KOPT-K1 (cell line): ENCODE results near the gene MUSTN1.
A peak's percentile ranks its signal among the peaks of the same experiment; 100 is the strongest.

Source experiments
- H3K27ac ChIP-seq: fragments of 200-600 bp; sonication (generic); 2 replicates; pipeline ENCODE4 v1.5.1; 2016; ENCODE audit warnings: antibody characterized with exemption, mild to moderate bottlenecking, low read depth, low read length; ENCODE audit not compliant: poor library complexity, severe bottlenecking
- H3K36me3 ChIP-seq: fragments of 200-600 bp; sonication (generic); 2 replicates; pipeline ENCODE4 v1.5.1; 2017; ENCODE audit warnings: antibody characterized with exemption, mild to moderate bottlenecking, low read length, moderate library complexity; ENCODE audit not compliant: insufficient read depth
- H3K9me3 ChIP-seq: fragments of 200-600 bp; sonication (generic); 2 replicates; pipeline ENCODE4 v1.5.1; 2017; ENCODE audit warnings: antibody characterized with exemption, low read length, mild to moderate bottlenecking; ENCODE audit not compliant: insufficient read depth, poor library complexity, severe bottlenecking

MUSTN1 gene

GRCh38 chr3:52811452-52812011, 23.3 kb downstream of the MUSTN1 start:
- no peaks in the 10 kb centered on the region for H3K36me3 ChIP-seq
- peak overlapping the region; percentile 58 for H3K27ac ChIP-seq

DNA sequence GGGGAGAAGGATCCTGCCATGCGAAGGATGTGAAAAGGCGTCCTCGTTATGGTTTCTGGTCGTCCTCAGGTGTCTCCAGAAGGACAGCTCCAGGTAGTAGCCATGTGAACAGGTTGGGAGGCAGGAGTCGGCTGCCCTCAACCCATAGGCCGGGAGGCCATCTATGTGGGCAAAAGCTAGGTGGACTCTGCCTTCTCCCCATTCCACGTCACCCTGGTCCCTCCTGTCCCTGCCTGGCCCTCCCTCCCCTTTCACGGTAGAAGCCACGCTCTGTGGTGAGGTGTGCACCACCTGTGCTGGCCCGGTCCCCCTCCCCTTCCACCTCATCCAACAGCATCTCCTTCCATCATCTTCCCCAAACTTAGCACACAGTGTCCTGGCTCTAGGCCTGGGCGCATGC, 23.9 kb downstream of the MUSTN1 start:
- Histone ChIP-seq H3K9me3 (no peaks in the 10 kb centered on the region), H3K27ac (peak overlapping the region; percentile 58), H3K36me3 (no peaks in the 10 kb centered on the region)

More at GRCh38 chr3:52811452-52812011, 23.3 kb downstream of the MUSTN1 start:
- H3K9me3 ChIP-seq, result no peaks in the 10 kb centered on the region

GRCh38 chr3:52809662-52810377, 25.0 kb downstream of the MUSTN1 start:
- Histone ChIP-seq H3K9me3 (no peaks in the 10 kb centered on the region), H3K27ac (peak overlapping the region; percentile 58), H3K36me3 (no peaks in the 10 kb centered on the region)

GRCh38 chr3:52809149-52809548, 25.7 kb downstream of the MUSTN1 start:
- H3K9me3 ChIP-seq, result no peaks in the 10 kb centered on the region
- peak overlapping the region; percentile 58 for H3K27ac ChIP-seq
- H3K36me3 ChIP-seq, result no peaks in the 10 kb centered on the region

GRCh38 chr3:52805270-52806039, 29.4 kb downstream of the MUSTN1 start:
- no peaks in the 10 kb centered on the region for H3K36me3 ChIP-seq
- H3K27ac ChIP-seq, result no peak overlapping the region
- H3K9me3 ChIP-seq, result no peaks in the 10 kb centered on the region

DNA sequence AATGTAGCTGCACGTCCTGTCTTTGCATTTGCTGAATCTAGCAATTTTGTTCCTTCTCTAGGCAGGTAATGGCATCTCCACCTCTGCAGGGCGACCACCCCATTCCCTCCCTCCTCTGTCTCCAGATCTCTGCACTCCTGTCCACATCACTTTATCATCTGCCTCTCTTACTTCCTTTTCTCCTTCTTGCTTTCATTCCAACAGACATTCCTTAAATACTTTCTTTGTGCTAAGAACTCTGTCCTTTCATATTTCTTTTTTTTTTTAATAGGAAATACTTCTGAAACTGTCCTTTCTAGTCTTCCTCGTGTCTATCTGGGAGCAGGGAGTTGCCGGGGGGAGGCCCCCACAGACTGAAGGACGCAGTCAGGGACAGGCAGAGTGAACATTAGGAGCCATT, 33.0 kb downstream of the MUSTN1 start:
- Histone ChIP-seq H3K36me3 (no peaks in the 10 kb centered on the region), H3K9me3 (no peaks in the 10 kb centered on the region), H3K27ac (no peak overlapping the region)

- Histone ChIP-seq H3K9me3 (no peaks in the 10 kb centered on the region), H3K27ac (no peak overlapping the region), H3K36me3 (no peaks in the 10 kb centered on the region)
These were observed 34.7 kb downstream of the MUSTN1 start for GRCh38 chr3:52800079-52800478.

DNA sequence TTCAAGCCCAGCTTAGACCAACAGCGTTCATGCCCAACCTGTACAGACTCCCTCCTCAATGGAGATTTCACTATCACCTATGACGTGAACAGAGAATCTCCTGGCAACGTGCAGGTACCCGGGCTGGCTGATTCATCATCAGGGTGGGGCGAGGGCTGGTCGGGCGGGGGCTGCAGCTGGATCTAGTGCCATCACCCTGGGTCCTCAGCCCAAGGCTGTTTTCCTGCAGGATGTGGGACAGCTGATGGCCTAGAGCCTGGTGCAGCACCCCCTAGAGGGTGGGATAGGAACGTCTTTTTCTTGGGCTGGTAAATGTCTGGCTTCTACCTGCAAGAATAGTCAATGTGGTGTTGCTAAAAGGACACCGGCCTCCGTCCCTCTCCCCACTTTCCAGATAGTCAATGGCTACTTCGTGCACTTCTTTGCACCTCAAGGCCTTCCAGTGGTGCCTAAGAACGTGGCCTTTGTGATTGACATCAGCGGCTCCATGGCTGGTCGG, 35.8 kb downstream of the MUSTN1 start:
- no peak overlapping the region for H3K27ac ChIP-seq
- no peaks in the 10 kb centered on the region for H3K36me3 ChIP-seq
- no peaks in the 10 kb centered on the region for H3K9me3 ChIP-seq

DNA sequence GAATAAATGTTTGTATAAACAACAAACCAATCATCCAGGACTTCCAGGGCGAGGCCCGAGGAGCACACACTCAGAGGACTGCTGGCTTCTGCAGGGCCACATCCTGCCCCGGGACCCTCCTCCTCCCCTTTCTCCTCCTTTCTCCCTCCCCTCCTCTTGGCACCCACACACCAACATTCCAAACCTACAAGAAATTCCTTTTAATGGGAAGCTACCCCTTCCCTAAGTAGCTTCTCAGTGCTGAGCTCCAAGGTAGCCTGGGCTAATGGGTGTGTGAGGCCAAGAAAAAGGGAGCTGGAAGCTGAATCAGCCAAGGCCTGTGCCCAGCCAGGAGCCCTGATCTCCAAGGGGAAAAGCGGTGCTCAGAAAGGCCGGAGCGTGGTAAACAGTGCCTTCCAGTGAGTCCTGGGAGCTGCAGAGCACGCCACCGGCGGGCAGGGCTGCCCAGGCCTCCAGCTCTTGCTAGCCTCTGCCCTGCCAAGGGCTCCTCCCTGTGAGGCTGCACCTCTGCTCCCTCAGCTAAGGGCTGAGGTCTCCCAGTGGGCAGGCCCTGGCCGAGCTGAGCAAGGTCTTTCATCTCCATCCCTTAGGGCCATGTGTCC, 36.3 kb downstream of the MUSTN1 start:
- H3K9me3 ChIP-seq, result no peaks in the 10 kb centered on the region
- H3K36me3 ChIP-seq, result no peaks in the 10 kb centered on the region
- no peak overlapping the region for H3K27ac ChIP-seq

DNA sequence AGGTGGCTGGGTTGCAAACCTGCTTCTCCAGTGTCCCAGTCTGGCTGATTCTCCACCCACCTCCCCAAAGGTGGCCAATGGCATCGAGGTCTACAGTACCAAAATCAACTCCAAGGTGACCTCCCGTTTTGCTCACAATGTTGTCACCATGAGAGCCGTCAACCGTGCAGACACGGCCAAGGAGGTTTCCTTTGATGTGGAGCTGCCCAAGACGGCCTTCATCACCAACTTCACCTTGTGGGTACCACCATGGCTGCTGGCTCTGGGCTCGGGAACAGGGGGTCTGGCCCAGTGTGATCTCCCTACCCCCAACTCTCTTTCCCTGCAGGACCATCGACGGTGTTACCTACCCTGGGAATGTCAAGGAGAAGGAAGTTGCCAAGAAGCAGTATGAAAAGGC, 38.4 kb downstream of the MUSTN1 start:
- Histone ChIP-seq H3K36me3 (no peaks in the 10 kb centered on the region), H3K9me3 (no peaks in the 10 kb centered on the region), H3K27ac (no peak overlapping the region)

DNA sequence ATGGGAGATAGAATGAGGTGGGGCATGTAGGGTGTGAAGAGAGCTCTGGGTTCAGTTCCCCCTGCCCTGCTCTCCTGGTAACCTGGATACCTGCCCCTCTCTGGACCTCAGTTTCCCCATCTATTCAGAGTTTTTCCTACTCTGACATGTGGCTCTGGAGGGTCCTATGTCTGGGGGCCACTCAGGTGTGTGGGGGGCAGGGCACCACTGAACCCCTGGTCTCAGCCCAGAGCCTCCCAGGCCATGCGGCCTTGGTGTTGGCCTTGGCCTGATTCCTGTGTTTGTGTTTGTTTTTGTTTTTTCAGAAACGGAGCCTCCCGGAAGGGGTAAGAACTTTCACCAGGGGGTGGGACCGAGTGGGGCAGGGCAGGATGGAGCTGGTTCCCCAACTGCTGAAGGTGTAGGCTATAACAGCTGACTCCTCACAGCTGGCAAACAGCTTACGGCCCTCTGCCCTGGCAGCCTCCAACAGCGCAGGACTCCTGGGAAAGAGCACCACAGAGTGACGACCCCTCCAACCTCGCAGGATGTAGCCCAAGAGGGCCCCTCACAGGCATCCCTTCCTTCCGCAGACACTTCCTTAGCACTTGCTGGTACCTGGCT, 39.4 kb downstream of the MUSTN1 start:
- H3K36me3 ChIP-seq, result no peaks in the 10 kb centered on the region
- H3K27ac ChIP-seq, result no peak overlapping the region
- no peaks in the 10 kb centered on the region for H3K9me3 ChIP-seq

GRCh38 chr3:52794612-52795099, 40.2 kb downstream of the MUSTN1 start, which contains the start of gene ITIH3:
ITIH3 (plus strand) TSS chr3:52794796; CDS start chr3:52794804, 8 bp downstream.
- Histone ChIP-seq H3K27ac (no peak within 1 kb of the TSS), H3K9me3 (no peaks in the 10 kb centered on the region), H3K36me3 (no peaks in the 10 kb centered on the region)

DNA sequence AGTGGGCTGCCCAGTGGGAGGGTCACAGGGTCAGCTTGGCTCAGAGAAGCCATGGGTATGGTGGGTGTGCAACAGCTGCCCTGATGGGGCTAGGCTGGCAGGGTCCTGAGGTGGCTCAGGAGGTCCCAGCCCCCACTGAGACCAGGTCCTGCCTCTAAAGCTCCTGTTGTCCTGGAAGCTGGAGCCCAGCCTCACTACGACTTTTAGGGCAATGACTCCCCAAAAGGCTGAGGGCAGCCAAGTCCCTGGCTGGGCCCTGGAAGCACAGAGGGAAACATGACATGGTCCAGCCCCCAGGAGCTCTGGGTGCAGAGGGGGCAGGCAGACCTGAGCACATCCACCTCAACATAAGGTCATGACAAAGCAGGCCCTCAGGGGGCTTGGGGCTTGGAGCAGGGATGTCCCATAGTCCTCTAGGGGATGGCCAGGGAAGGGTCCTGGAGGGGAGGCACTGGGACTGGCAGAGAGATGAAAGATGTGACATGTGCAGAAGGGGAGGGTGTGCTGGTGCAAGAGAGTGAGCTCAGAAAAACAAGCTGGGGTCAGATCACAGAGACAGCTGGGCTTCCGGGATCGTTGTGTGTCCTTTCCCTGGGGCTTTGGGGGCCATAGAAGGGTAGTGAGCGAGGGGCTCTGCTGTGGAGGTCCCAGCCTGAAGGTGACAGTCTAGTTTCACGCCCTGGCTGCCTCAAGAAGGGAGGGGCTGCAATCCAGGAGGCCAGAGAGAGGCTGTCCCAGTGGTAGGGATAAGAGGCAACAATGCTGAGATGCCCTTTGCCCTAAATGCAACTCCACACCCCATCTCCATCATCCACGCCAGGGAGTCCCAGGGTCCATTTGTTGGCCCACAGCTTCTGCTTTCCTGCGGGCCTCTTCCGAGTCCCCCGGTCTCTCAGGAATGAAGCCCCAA, 40.9 kb downstream of the MUSTN1 start:
- Histone ChIP-seq H3K27ac (no peak overlapping the region), H3K36me3 (no peaks in the 10 kb centered on the region), H3K9me3 (no peaks in the 10 kb centered on the region)
